Measurements from ENCODE around the gene DIAPH3.

- TF ChIP-seq, protein P1, sequence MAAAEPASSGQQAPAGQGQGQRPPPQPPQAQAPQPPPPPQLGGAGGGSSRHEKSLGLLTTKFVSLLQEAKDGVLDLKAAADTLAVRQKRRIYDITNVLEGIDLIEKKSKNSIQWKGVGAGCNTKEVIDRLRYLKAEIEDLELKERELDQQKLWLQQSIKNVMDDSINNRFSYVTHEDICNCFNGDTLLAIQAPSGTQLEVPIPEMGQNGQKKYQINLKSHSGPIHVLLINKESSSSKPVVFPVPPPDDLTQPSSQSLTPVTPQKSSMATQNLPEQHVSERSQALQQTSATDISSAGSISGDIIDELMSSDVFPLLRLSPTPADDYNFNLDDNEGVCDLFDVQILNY (CRISPR knock-in tag; IDR thresholded peaks at IDR 0.05) = no peak
- TF ChIP-seq, protein P2, sequence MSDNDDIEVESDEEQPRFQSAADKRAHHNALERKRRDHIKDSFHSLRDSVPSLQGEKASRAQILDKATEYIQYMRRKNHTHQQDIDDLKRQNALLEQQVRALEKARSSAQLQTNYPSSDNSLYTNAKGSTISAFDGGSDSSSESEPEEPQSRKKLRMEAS (CRISPR knock-in tag; IDR thresholded peaks at IDR 0.05) = no peak
- TF ChIP-seq IRF2 (CRISPR knock-in tag; IDR thresholded peaks at IDR 0.05; ENCODE audit: borderline replicate concordance, low read depth) (no peak), CTCF (IDR thresholded peaks at IDR 0.05) (no peak), ZBTB43 (CRISPR knock-in tag; IDR thresholded peaks at IDR 0.05) (no peak)
Observed at GRCh38 chr13:59951011-59951410, 212.7 kb downstream of the DIAPH3 start.

All from WTC11 (cell line).